Endothelial cell of umbilical vein (primary cell): ENCODE measurements around the gene ING1. TPM values are rescaled to one million over a fixed set of nuclear protein-coding genes. Genes with fewer than 3 reads are reported as not detected.
A peak's percentile ranks its signal among the peaks of the same experiment; 100 is the strongest.

Source experiments
- BruUV-seq: library from RNA; stranded (reverse); fragments of 400-500 nt; replicated peaks from 2 replicates; lab custom pipeline; 2021; lab: Mats Ljungman, UMichigan
- CTCF ChIA-PET: fragments of 300-600, 350-600 bp; sonication (Branson Sonifier 250); formaldehyde crosslinking; loops from one replicate; lab custom pipeline; 2021; ENCODE audit warnings: antibody characterized with exemption, inconsistent platforms; lab: Charles Lee
- POLR2A ChIA-PET: fragments of 300-600, 350-600 bp; sonication (Branson Sonifier 250); formaldehyde crosslinking; loops from one replicate; lab custom pipeline; 2021; ENCODE audit warnings: antibody characterized with exemption, inconsistent platforms; lab: Charles Lee
- DNase-seq: peaks from one replicate; pipeline ENCODE4 v3.0.0-alpha.2; 2011; ENCODE audit warnings: low read depth, low spot score
- FAIRE-seq: peaks from 2 replicates; lab custom pipeline; 2011; peaks lifted over from hg19 to GRCh38; lab: Jason Lieb, UNC
- H2AFZ ChIP-seq: 2 replicates; pipeline ENCODE4 v1.6.0; 2012; ENCODE audit warnings: low read depth, low read length, control low read depth, inconsistent platforms
- H3K27ac ChIP-seq: 2 replicates; pipeline ENCODE4 v1.5.1; 2011; ENCODE audit warnings: low read depth, mild to moderate bottlenecking, control low read depth, low read length, moderate library complexity; ENCODE audit not compliant: insufficient read depth
- H3K27me3 ChIP-seq, 2 experiments: 2 replicates each; pipeline versions ENCODE4 v1.6.0 to v1.6.1; 2011; ENCODE audit warnings: low read length in 2 of 2, mixed read lengths in 1 of 2; ENCODE audit not compliant: control insufficient read depth in 2 of 2, insufficient read depth in 2 of 2
- H3K36me3 ChIP-seq, 2 experiments: 2 replicates in 1 of 2; 3 replicates in 1 of 2; pipeline ENCODE4 v1.5.1; 2011; ENCODE audit warnings: low read length in 2 of 2, mild to moderate bottlenecking in 1 of 2, moderate library complexity in 1 of 2; ENCODE audit not compliant: control insufficient read depth in 2 of 2, insufficient read depth in 2 of 2; ENCODE audit errors: extremely low read depth in 1 of 2
- H3K4me1 ChIP-seq: 3 replicates; pipeline ENCODE4 v1.5.1; 2011; ENCODE audit warnings: mild to moderate bottlenecking, low read length; ENCODE audit not compliant: control insufficient read depth, insufficient read depth; ENCODE audit errors: extremely low read depth
- H3K4me2 ChIP-seq: 2 replicates; pipeline ENCODE4 v1.6.1; 2011; ENCODE audit warnings: low read length, control low read depth, mixed read lengths; ENCODE audit not compliant: insufficient read depth
- H3K4me3 ChIP-seq, 3 experiments: fragments of 200-600 bp in 1 of 3; sonication (generic), shearing (Covaris generic) in 1 of 3; replicated peaks in 1 of 3; 2 replicates each; pipeline ENCODE4 v1.5.1; 2011 to 2016; ENCODE audit warnings: control low read depth in 3 of 3, low read length in 3 of 3, mild to moderate bottlenecking in 2 of 3, inconsistent platforms in 1 of 3, low read depth in 1 of 3, moderate library complexity in 1 of 3; ENCODE audit not compliant: insufficient read depth in 1 of 3
- H3K79me2 ChIP-seq: 2 replicates; pipeline ENCODE4 v1.6.0; 2012; ENCODE audit warnings: low read length, inconsistent platforms; ENCODE audit not compliant: control insufficient read depth, insufficient read depth
- H3K9ac ChIP-seq: replicated peaks from 2 replicates; pipeline ENCODE3; 2011; ENCODE audit warnings: low read length, control low read depth; ENCODE audit not compliant: insufficient read depth; ENCODE audit errors: extremely low read depth
- H3K9me1 ChIP-seq: replicated peaks from 3 replicates; pipeline ENCODE4 v1.6.0; 2011; ENCODE audit warnings: mild to moderate bottlenecking, low read length; ENCODE audit not compliant: control insufficient read depth, insufficient read depth; ENCODE audit errors: extremely low read depth
- H3K9me3 ChIP-seq: replicated peaks from 2 replicates; pipeline ENCODE4 v1.5.1; 2012; ENCODE audit warnings: low read length, inconsistent platforms; ENCODE audit not compliant: control insufficient read depth, insufficient read depth
- H4K20me1 ChIP-seq: replicated peaks from 2 replicates; pipeline ENCODE3; 2011; ENCODE audit warnings: mild to moderate bottlenecking, low read length; ENCODE audit not compliant: control insufficient read depth, insufficient read depth; ENCODE audit errors: extremely low read depth
- EZH2 ChIP-seq: IDR thresholded peaks from 2 replicates; pipeline ENCODE4 v1.6.1; 2012; ENCODE audit warnings: borderline replicate concordance, low read depth, mild to moderate bottlenecking, moderate library complexity, low read length, inconsistent platforms; ENCODE audit not compliant: severe bottlenecking
- FOS ChIP-seq: IDR thresholded peaks from 2 replicates; pipeline ENCODE4 v1.6.1; 2011; ENCODE audit warnings: mild to moderate bottlenecking, low read length, moderate library complexity, borderline replicate concordance; ENCODE audit not compliant: insufficient read depth
- GATA2 ChIP-seq: IDR thresholded peaks from 2 replicates; pipeline ENCODE4 v1.7.0; 2011; ENCODE audit warnings: low read depth, mild to moderate bottlenecking, moderate library complexity, mixed read lengths, low read length; ENCODE audit not compliant: insufficient read length, insufficient read depth
- JUN ChIP-seq: IDR thresholded peaks from 2 replicates; pipeline ENCODE4 v1.6.1; 2011; ENCODE audit warnings: borderline replicate concordance, low read depth; ENCODE audit not compliant: insufficient read length, insufficient read depth
- MYC ChIP-seq: IDR thresholded peaks from one replicate; pipeline ENCODE4 v1.6.1; 2011; ENCODE audit warnings: mild to moderate bottlenecking, low read depth, low read length
- POLR2A ChIP-seq: IDR thresholded peaks from 2 replicates; pipeline ENCODE4 v1.6.1; 2012; ENCODE audit warnings: low read depth, mild to moderate bottlenecking, control low read depth, low read length
- POLR2AphosphoS5 ChIP-seq: IDR thresholded peaks from 2 replicates; pipeline ENCODE4 v1.6.1; 2012; ENCODE audit warnings: low read depth, mild to moderate bottlenecking, control low read depth, low read length, moderate library complexity; ENCODE audit not compliant: insufficient read depth
- dilution Hi-C: fragments of 300-500 bp; cut with MboI; formaldehyde crosslinking; loops from one replicate; pipeline ENCODE4 v1.15.0; 2019; ENCODE audit warnings: low sequenced_read_pairs; ENCODE audit not compliant: extremely low pct_ligation_motif_present
- intact Hi-C: fragments of 100-400 bp; cut with micrococcal nuclease; formaldehyde crosslinking; loops from one replicate; pipeline ENCODE4 v1.10.0; 2022
- polyA plus RNA-seq, 4 experiments: library from polyadenylated mRNA; depleted of rRNA in 3 of 4; stranded (reverse) in 3 of 4; unstranded in 1 of 4; fragments of >200 nt; gene quantifications; 2 replicates each; pipeline versions ENCODE4 v1.2.1 to v1.2.3, GENCODE V29; 2011 to 2012; ENCODE audit warnings: missing spikeins in 1 of 4
- total RNA-seq: library from RNA; stranded (reverse); gene quantifications from 2 replicates; pipeline ENCODE4 v1.2.3, GENCODE V29; 2021
- TF ChIP-seq, protein P1 (sequence below), 2 donors: IDR thresholded peaks; 1 replicate in 1 of 2; 2 replicates in 1 of 2; pipeline ENCODE4 v1.5.1; 2011; ENCODE audit warnings: low read length in 2 of 2, mild to moderate bottlenecking in 2 of 2, moderate library complexity in 2 of 2, control low read depth in 1 of 2, inconsistent platforms in 1 of 2, low read depth in 1 of 2; ENCODE audit not compliant: insufficient read depth in 1 of 2; ENCODE audit errors: extremely low read depth in 1 of 2
- TF ChIP-seq, protein P2 (sequence below): IDR thresholded peaks from 2 replicates; pipeline ENCODE4 v1.6.1; 2011; ENCODE audit not compliant: insufficient read depth, insufficient read length

Gene ING1
- total and polyA plus RNA-seq, 2 donors (not counting 3 experiments of a cell fraction or from before 2014, with no cell fraction given): 10.4 to 10.9 TPM

DNA sequence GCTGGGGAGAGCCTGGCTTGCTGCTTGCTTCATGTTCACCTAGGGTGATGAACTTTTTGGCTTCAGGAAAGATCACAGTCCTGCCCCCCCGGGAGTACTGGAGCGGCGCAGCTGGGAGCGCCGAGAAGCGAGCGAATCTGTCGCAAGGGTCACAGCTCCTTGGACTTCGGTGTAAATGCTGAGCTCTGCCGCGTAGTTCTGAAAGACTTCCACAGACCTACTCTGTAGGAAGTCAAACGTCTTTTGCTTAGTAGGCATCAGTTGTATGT lies 2.7 kb downstream of the ING1 start:
- peak overlapping the region; percentile 97 for H3K4me2 ChIP-seq
- H3K27me3 ChIP-seq: no peaks in the 10 kb centered on the region
- H3K79me2 ChIP-seq: peaks cover 56% of the 10 kb centered on the region
- TF ChIP-seq GATA2: no peak
- TF ChIP-seq POLR2AphosphoS5: no peak
- TF ChIP-seq, protein P1, sequence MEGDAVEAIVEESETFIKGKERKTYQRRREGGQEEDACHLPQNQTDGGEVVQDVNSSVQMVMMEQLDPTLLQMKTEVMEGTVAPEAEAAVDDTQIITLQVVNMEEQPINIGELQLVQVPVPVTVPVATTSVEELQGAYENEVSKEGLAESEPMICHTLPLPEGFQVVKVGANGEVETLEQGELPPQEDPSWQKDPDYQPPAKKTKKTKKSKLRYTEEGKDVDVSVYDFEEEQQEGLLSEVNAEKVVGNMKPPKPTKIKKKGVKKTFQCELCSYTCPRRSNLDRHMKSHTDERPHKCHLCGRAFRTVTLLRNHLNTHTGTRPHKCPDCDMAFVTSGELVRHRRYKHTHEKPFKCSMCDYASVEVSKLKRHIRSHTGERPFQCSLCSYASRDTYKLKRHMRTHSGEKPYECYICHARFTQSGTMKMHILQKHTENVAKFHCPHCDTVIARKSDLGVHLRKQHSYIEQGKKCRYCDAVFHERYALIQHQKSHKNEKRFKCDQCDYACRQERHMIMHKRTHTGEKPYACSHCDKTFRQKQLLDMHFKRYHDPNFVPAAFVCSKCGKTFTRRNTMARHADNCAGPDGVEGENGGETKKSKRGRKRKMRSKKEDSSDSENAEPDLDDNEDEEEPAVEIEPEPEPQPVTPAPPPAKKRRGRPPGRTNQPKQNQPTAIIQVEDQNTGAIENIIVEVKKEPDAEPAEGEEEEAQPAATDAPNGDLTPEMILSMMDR (IDR thresholded peaks at IDR 0.05; ENCODE audit: extremely low read depth in 1 of 2, insufficient read depth in 1 of 2, low read depth in 1 of 2, low read length in 2 of 2): no peak
- TF ChIP-seq, protein P2, sequence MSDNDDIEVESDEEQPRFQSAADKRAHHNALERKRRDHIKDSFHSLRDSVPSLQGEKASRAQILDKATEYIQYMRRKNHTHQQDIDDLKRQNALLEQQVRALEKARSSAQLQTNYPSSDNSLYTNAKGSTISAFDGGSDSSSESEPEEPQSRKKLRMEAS: no peak
- TF ChIP-seq FOS: no peak
- TF ChIP-seq JUN: no peak
- TF ChIP-seq EZH2: no peak
- no peak for TF ChIP-seq POLR2A
- TF ChIP-seq MYC: no peak
- dilution Hi-C loops: no loop called here
- H2AFZ ChIP-seq: peak overlapping the region; percentile 45
- H3K9me3 ChIP-seq: no peaks in the 10 kb centered on the region
- FAIRE-seq: peak; percentile 73
- H4K20me1 ChIP-seq: peaks cover 2% of the 10 kb centered on the region
- H3K27ac ChIP-seq: peak overlapping the region; percentile 45
- ChIA-PET CTCF (interaction anchor here (0.7 to 2.3 kb wide), 6 partner anchors 12 to 104 kb away, joined by 3 to 9 read pairs (median 3); no protein-coding TSS in a partner anchor), POLR2A (interaction anchor here (1.1 to 1.3 kb wide), 3 partner anchors 17 to 199 kb away, joined by 3 to 7 read pairs (median 4); no protein-coding TSS in a partner anchor)
- H3K9ac ChIP-seq: peak overlapping the region; percentile 90
- peaks cover 18% of the 10 kb centered on the region for H3K4me1 ChIP-seq
- H3K4me3 ChIP-seq: peak overlapping the region; percentile 65 to 89 (median 84)
- intact Hi-C loops: loop anchor here (10.0 kb wide), 2 partner anchors 371 to 459 kb away; no protein-coding TSS in a partner anchor
- DNase-seq: peak; percentile 33
- peaks cover 0 to 3% of the 10 kb centered on the region in 2 experiments for H3K36me3 ChIP-seq
- no TSS peak for BruUV-seq
- H3K9me1 ChIP-seq: no peaks in the 10 kb centered on the region
